Raji (cell line): ENCODE results near the gene AIM2.
A peak's percentile ranks its signal among the peaks of the same experiment; 100 is the strongest.

Experiments
- POLR2A ChIP-seq: IDR thresholded peaks from 2 replicates; pipeline ENCODE4 v1.6.1; 2011; ENCODE audit warnings: low read depth, low read length, control low read depth; ENCODE audit not compliant: insufficient read depth

Gene AIM2

DNA sequence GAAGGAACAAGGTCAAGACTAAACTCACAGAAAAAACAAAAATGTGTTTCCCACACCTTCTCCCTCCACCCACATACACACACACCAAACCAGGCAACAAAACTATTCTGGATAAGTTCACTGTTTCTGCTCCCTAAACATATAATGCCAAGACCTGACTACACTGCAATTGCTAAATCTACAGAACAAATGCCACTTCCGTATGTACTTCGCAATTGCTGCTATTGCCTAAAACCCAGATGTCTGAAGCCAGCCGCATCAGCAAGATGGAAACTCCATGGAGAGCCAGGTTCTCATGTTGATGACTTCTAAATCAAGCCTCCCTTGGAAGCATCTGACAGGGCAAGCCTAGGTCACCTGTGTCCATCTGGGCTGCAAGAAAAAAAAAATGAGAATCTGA lies 8.3 kb upstream of the AIM2 start:
- no peak for TF ChIP-seq POLR2A

DNA sequence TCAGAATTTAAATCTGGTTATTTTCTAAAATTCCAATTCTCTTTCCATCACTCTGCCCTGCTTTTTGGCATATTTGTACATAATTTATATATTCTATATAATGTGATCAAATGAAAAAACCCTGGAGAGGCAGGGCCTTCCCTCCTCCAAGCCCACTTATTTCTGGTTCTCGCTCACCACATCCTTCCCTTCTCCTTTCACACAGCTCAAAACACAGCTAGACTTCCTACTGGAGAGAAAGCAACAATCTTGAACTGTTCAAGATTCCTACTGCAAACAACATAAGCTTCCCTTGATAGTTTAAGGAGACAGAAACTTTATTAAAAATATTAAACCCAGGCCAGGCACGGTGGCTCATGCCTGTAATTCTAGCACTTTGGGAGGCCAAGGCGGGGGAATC lies 7.6 kb upstream of the AIM2 start:
- no peak for TF ChIP-seq POLR2A

DNA sequence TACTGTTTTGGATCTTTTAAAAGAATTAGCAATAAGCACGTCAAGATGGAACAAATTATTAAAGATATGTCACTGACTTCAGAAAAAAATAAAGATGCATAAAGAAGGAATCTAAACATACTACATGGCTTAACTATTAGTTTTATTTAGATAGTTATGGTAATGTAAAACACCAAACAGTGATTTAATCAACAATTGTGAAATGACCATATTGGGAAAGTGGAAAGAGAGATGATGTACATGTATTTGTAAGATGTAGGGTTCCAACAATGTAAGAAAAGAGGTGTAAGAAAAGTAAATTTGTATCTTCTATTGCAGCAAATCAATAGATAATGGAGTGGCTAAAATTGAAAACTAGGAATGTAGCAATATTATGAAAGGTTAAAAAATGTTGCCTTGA lies 6.4 kb upstream of the AIM2 start:
- no peak for TF ChIP-seq POLR2A

- TF ChIP-seq POLR2A: no peak
Observed at GRCh38 chr1:159081626-159082025, 5.1 kb upstream of the AIM2 start.

- TF ChIP-seq POLR2A: no peak
Observed at GRCh38 chr1:159079525-159079924, 3.0 kb upstream of the AIM2 start.

DNA sequence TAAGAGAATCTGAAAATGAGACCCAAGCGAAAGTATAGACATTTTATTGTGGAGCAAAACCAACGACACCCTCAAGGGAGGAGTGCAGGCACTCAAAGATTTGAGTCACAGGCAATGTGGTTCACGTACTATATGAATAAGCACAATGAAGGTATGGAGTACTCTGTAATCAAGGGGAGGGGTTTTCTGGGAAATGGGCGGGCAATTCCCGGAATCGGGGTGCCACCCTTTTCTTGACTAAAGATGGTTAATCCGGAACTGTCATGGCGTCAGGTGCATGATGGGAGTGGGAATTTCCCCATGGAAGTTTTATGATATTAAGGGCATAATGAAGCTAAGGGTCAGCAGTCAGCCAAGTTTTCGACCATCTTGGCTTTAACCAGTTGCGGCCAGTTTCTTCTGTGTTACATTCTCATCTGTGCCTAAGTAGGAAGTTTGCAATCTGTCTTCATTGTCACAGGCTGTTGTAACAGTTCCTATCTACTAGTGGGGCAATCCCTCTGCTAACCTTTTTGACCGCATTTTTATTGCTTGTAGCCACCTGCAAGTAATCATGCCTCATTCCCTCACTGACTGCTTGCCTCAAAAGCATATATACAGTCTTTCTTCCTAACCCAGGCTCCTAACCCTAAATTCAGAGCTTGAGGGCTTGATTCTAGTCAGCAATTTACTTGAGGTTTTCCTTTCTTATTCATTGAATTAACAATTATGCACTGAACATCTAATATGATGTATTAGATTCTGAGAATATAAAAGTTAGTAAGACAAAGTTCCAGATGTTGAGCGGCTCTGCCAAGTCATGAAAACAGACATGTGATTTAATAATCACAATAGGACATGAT lies 775 bp upstream of the AIM2 start:
- TF ChIP-seq POLR2A: peak; percentile 79

- TF ChIP-seq POLR2A: no peak
Observed at GRCh38 chr1:159071970-159072582, 4.5 kb downstream of the AIM2 start.

GRCh38 chr1:159068886-159069285 lies 7.7 kb downstream of the AIM2 start:
- TF ChIP-seq POLR2A: no peak

DNA sequence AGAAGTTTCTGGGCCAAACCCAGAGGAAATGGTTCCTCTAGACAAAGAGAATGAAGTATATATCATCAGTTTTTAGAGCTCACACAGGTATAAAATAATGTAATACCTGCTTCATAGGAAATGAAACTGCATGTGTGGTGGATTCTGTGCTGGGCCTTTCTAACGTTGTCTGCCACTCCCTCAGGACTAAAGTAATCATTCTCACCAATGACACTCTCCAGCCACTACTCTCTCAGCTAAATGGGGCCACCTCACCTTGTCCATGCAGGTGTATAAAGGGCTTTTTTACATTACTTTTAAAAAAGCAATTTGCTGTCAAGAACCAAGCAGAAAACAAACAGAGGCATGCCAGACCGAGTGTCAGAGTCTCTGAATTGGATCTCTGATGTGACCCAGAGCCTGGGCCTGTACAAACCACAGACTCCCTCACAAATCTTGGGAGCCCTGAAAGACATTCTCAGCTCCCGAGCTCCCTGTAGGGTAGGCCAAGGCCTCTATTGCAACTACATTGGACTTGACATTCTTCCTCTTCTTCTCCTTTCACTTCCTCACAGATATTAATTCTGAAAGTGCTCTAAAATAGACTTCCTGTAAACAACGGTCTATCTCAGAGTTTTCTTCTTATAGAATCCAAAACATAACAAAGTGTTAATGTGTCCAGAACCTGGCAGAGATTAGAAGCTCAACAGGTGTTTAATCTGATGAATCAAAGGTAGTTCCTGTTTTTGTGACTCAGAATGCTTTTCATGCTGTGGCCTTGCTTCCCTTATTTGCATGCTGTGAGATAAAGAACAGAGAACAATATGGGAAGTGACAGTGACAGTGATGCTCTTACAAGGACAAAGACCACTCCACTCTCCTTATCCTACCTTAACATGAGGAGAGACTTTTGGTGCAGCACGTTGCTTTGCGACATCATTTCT lies 8.6 kb downstream of the AIM2 start:
- peak; percentile 70; the same call in 1 of the 2 replicates for TF ChIP-seq POLR2A

DNA sequence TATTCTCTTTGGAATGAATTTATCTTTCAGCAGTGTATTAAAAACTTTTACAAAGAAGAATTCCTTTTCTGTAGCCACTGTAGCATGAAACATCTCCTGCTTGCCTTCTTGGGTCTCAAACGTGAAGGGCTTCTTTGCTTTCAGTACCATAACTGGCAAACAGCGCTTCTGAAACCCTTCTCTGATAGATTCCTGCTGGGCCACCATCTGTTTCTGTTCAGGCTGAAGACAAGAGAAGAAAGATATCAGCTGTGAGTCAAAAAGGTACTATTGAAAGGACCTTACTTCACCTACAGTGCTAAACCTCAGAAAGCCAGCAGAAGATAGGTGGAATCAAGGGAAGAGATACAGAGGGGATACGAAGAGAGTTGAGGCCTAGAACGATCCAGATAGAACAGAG lies 10.5 kb downstream of the AIM2 start:
- TF ChIP-seq POLR2A: no peak

- no peak for TF ChIP-seq POLR2A
Observed at GRCh38 chr1:159065106-159065505, 11.5 kb downstream of the AIM2 start.

- TF ChIP-seq POLR2A: no peak
Observed at GRCh38 chr1:159058751-159059150, 17.8 kb downstream of the AIM2 start.

DNA sequence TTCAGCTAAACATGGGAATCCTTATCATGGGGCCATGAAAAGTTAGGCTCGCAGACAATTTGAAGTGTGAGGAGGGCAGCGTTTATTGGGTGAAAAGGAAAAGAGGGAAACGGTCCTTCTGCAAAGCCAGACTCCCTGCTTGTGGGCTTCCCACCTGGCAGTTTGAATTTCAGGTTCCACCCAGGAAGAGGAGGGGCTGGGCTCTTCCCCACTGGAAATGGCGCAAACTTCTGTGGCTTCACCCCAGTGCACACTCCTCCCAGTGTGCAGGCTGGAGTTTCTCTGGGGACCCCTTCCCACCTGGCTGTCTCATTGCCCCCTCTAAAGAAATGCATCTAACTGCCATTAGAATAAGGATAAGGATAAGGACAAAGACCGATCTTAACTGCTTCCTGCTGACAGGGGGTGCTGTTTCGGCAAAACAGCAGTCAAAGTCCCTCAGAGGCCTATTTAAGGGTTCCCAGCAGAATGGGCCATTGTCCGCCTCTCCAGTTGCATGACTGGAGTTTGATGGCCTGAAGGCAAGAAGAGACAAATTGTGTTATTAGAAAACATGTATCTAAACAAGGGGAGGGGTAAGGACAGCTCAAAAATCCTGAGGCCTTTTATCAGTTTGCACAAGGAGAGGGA lies 20.4 kb downstream of the AIM2 start:
- no peak for TF ChIP-seq POLR2A

GRCh38 chr1:159055181-159055641 lies 21.4 kb downstream of the AIM2 start:
- TF ChIP-seq POLR2A: no peak

GRCh38 chr1:159054427-159054826 lies 22.1 kb downstream of the AIM2 start:
- TF ChIP-seq POLR2A: no peak
